DMS 273 (cell line): ENCODE measurements around the gene HELZ2.

Experiments
- DNase-seq: peaks from one replicate; lab custom pipeline; 2025; ENCODE audit not compliant: unreplicated experiment; lab: John Stamatoyannopoulos, UW

HELZ2 gene

GRCh38 chr20:63553933-63554290 is 20.1 kb downstream of the HELZ2 start, which contains the start of gene FNDC11:
Gene FNDC11, plus strand, starts transcription at chr20:63554159. Its CDS starts 1,505 bp downstream, at chr20:63555664.
- peak; percentile 42 for DNase-seq

- peak; percentile 91 for DNase-seq
Measured at GRCh38 chr20:63553251-63553932, 20.6 kb downstream of the HELZ2 start.

- no peak for DNase-seq
Measured at GRCh38 chr20:63552481-63553249, 21.4 kb downstream of the HELZ2 start.

GRCh38 chr20:63551068-63551467 is 23.0 kb downstream of the HELZ2 start:
- DNase-seq: no peak

- DNase-seq: no peak
Measured at GRCh38 chr20:63549679-63550282, 24.3 kb downstream of the HELZ2 start.

- DNase-seq: no peak
Measured at GRCh38 chr20:63549019-63549418, 25.0 kb downstream of the HELZ2 start.

GRCh38 chr20:63548542-63548941 is 25.5 kb downstream of the HELZ2 start:
- DNase-seq: no peak

- DNase-seq: peak; percentile 59
Measured at GRCh38 chr20:63547725-63548480, 26.1 kb downstream of the HELZ2 start, which contains the start of gene SRMS. Gene SRMS, minus strand, starts transcription at chr20:63547749. Its CDS starts 286 bp downstream, at chr20:63547463.

GRCh38 chr20:63546956-63547724 is 26.9 kb downstream of the HELZ2 start:
- no peak for DNase-seq

GRCh38 chr20:63546256-63546955 is 27.6 kb downstream of the HELZ2 start:
- DNase-seq: no peak

GRCh38 chr20:63545814-63546213 is 28.2 kb downstream of the HELZ2 start:
- DNase-seq: no peak

GRCh38 chr20:63544958-63545516 is 29.0 kb downstream of the HELZ2 start:
- peak; percentile 40 for DNase-seq

- no peak for DNase-seq
Measured at GRCh38 chr20:63544241-63544957, 29.6 kb downstream of the HELZ2 start.

GRCh38 chr20:63543733-63544132 is 30.3 kb downstream of the HELZ2 start:
- DNase-seq: no peak

GRCh38 chr20:63543131-63543530 is 30.9 kb downstream of the HELZ2 start:
- DNase-seq: no peak

GRCh38 chr20:63542696-63543095 is 31.3 kb downstream of the HELZ2 start:
- no peak for DNase-seq

GRCh38 chr20:63542031-63542559 is 31.9 kb downstream of the HELZ2 start:
- no peak for DNase-seq

GRCh38 chr20:63541371-63541770 is 32.7 kb downstream of the HELZ2 start:
- DNase-seq: no peak
